Activated naive CD4-positive, alpha-beta T cell treated with anti-CD3 and anti-CD28 coated beads, Interleukin-2, amount 50 U/mL, for 16 hours (primary cell): ENCODE results near the gene GNAI1.

Experiments
- DNase-seq: peaks from one replicate; pipeline ENCODE4 v3.0.0-alpha.2; 2020

The GNAI1 gene

GRCh38 chr7:80257756-80258155 is 123.1 kb downstream of the GNAI1 start:
- DNase-seq = no peak

GRCh38 chr7:80260606-80261005 is 126.0 kb downstream of the GNAI1 start:
- DNase-seq = no peak

GRCh38 chr7:80263333-80263732 is 128.7 kb downstream of the GNAI1 start:
- DNase-seq = no peak

- DNase-seq = no peak
Measured at GRCh38 chr7:80263821-80264220, 129.2 kb downstream of the GNAI1 start.

- no peak for DNase-seq
Measured at GRCh38 chr7:80264769-80265495, 130.3 kb downstream of the GNAI1 start.

- DNase-seq = no peak
Measured at GRCh38 chr7:80272560-80273239, 138.1 kb downstream of the GNAI1 start.

GRCh38 chr7:80273327-80273726 is 138.7 kb downstream of the GNAI1 start:
- DNase-seq = no peak

- DNase-seq = no peak
Measured at GRCh38 chr7:80275192-80275605, 140.6 kb downstream of the GNAI1 start.
